Stimulated activated CD8-positive, alpha-beta memory T cell treated with anti-CD3 and anti-CD28 coated beads, Interleukin-2, amount 100 ng/mL, for 48 hours (primary cell): ENCODE data around the gene JPH2.

Source experiments
- DNase-seq, 2 donors: peaks; one replicate each; pipeline ENCODE4 v3.0.0-alpha.2; 2020; ENCODE audit warnings: low read depth in 2 of 2

JPH2 gene

GRCh38 chr20:44187772-44188709, 1.1 kb upstream of the JPH2 start:
- no peak for DNase-seq

GRCh38 chr20:44186674-44187053, 324 bp downstream of the JPH2 start:
- DNase-seq, result no peak

GRCh38 chr20:44186201-44186600, 787 bp downstream of the JPH2 start:
- DNase-seq, result no peak

GRCh38 chr20:44185574-44185973, 1.4 kb downstream of the JPH2 start:
- no peak for DNase-seq

- DNase-seq, result no peak
Measured at GRCh38 chr20:44183282-44183681, 3.7 kb downstream of the JPH2 start.

- DNase-seq, result no peak
Measured at GRCh38 chr20:44182863-44183262, 4.1 kb downstream of the JPH2 start.

- DNase-seq, result no peak
Measured at GRCh38 chr20:44182135-44182765, 4.7 kb downstream of the JPH2 start.

GRCh38 chr20:44181611-44182010, 5.4 kb downstream of the JPH2 start:
- no peak for DNase-seq

- no peak for DNase-seq
Measured at GRCh38 chr20:44180814-44181213, 6.2 kb downstream of the JPH2 start.

GRCh38 chr20:44176833-44177534, 10.0 kb downstream of the JPH2 start:
- DNase-seq, result no peak

- no peak for DNase-seq
Measured at GRCh38 chr20:44174996-44175765, 11.8 kb downstream of the JPH2 start.

- no peak for DNase-seq
Measured at GRCh38 chr20:44173846-44174245, 13.1 kb downstream of the JPH2 start.

- no peak for DNase-seq
Measured at GRCh38 chr20:44173116-44173515, 13.9 kb downstream of the JPH2 start.

- no peak for DNase-seq
Measured at GRCh38 chr20:44172572-44172950, 14.4 kb downstream of the JPH2 start.

- no peak for DNase-seq
Measured at GRCh38 chr20:44171775-44172571, 15.0 kb downstream of the JPH2 start.

- no peak for DNase-seq
Measured at GRCh38 chr20:44170816-44171410, 16.1 kb downstream of the JPH2 start.

- no peak for DNase-seq
Measured at GRCh38 chr20:44167736-44168135, 19.3 kb downstream of the JPH2 start.

- no peak for DNase-seq
Measured at GRCh38 chr20:44166477-44166876, 20.5 kb downstream of the JPH2 start.

- DNase-seq, result no peak
Measured at GRCh38 chr20:44166008-44166407, 21.0 kb downstream of the JPH2 start.

GRCh38 chr20:44160133-44160532, 26.9 kb downstream of the JPH2 start:
- DNase-seq, result no peak

- no peak for DNase-seq
Measured at GRCh38 chr20:44159711-44160110, 27.3 kb downstream of the JPH2 start.
